SK-N-SH treated with all-trans-retinoic acid at 6 μM for 48 hours (cell line): ENCODE measurements around the gene KCTD1.

Source experiments
- ATAC-seq: fragments of 200-7000 bp; cut with Tn5 transposase; 3 replicates; pipeline ENCODE4 v1.9.1; 2020; ENCODE audit warnings: mild to moderate bottlenecking, moderate library complexity
- ARNTL ChIP-seq: fragments of 450-650 bp; formaldehyde crosslinking; IDR thresholded peaks from 2 replicates; pipeline ENCODE4 v1.5.0; 2020; ENCODE audit warnings: low read depth, mild to moderate bottlenecking, moderate library complexity, borderline replicate concordance
- BACH2 ChIP-seq: fragments of 250-450 bp; sonication (Bioruptor Pico); IDR thresholded peaks from 2 replicates; pipeline ENCODE4 v1.9.0; 2021; ENCODE audit warnings: mild to moderate bottlenecking, borderline replicate concordance
- CREB5 ChIP-seq: fragments of 250-450 bp; sonication (Bioruptor Pico); IDR thresholded peaks from 2 replicates; pipeline ENCODE4 v1.5.1; 2020; ENCODE audit warnings: low read depth, mild to moderate bottlenecking, moderate library complexity
- CSDC2 ChIP-seq: fragments of 250-450 bp; sonication (Bioruptor Pico); IDR thresholded peaks from 2 replicates; pipeline ENCODE4 v1.5.0; 2020; ENCODE audit warnings: mild to moderate bottlenecking, moderate library complexity
- ESRRG ChIP-seq: fragments of 250-450 bp; sonication (Bioruptor Pico); IDR thresholded peaks from 2 replicates; pipeline ENCODE4 v1.6.1; 2021; ENCODE audit warnings: mild to moderate bottlenecking
- GLIS3 ChIP-seq: fragments of 250-450 bp; sonication (Bioruptor Pico); IDR thresholded peaks from 2 replicates; pipeline ENCODE4 v1.5.0; 2020; ENCODE audit warnings: mild to moderate bottlenecking, moderate library complexity
- ISL1 ChIP-seq: fragments of 250-450 bp; sonication (Bioruptor Pico); IDR thresholded peaks from 2 replicates; pipeline ENCODE4 v2.1.2; 2022; ENCODE audit warnings: mild to moderate bottlenecking, moderate library complexity
- OSR1 ChIP-seq: fragments of 250-450 bp; sonication (Bioruptor Pico); IDR thresholded peaks from 2 replicates; pipeline ENCODE4 v1.8.0; 2022; ENCODE audit warnings: moderate library complexity, mild to moderate bottlenecking, inconsistent platforms
- RARB ChIP-seq: fragments of 250-450 bp; sonication (Bioruptor Pico); IDR thresholded peaks from 2 replicates; pipeline ENCODE4 v1.8.0; 2021; ENCODE audit warnings: mild to moderate bottlenecking, moderate library complexity
- SNAI2 ChIP-seq: fragments of 250-450 bp; sonication (Bioruptor Pico); IDR thresholded peaks from 2 replicates; pipeline ENCODE4 v1.5.0; 2020; ENCODE audit warnings: mild to moderate bottlenecking, moderate library complexity
- TOX ChIP-seq: fragments of 250-450 bp; sonication (Bioruptor Pico); IDR thresholded peaks from 2 replicates; pipeline ENCODE4 v1.8.0; 2021; ENCODE audit warnings: mild to moderate bottlenecking, moderate library complexity, borderline replicate concordance
- ZC3H10 ChIP-seq: fragments of 250-450 bp; sonication (Bioruptor Pico); IDR thresholded peaks from 2 replicates; pipeline ENCODE4 v1.5.1; 2021; ENCODE audit warnings: mild to moderate bottlenecking, moderate library complexity
- ZFP3 ChIP-seq: fragments of 250-450 bp; sonication (Bioruptor Pico); IDR thresholded peaks from 2 replicates; pipeline ENCODE4 v1.5.0; 2020; ENCODE audit warnings: mild to moderate bottlenecking, moderate library complexity
- ZFP30 ChIP-seq: fragments of 450-650 bp; formaldehyde crosslinking; IDR thresholded peaks from 2 replicates; pipeline ENCODE4 v1.5.0; 2022; ENCODE audit warnings: mild to moderate bottlenecking, moderate library complexity
- ZNF565 ChIP-seq: fragments of 450-650 bp; formaldehyde crosslinking; conservative IDR thresholded peaks from 2 replicates; pipeline ENCODE4 v1.5.0; 2020; ENCODE audit warnings: low read depth, mild to moderate bottlenecking, moderate library complexity
- ZNF70 ChIP-seq: fragments of 450-650 bp; formaldehyde crosslinking; IDR thresholded peaks from 2 replicates; pipeline ENCODE4 v1.5.0; 2020; ENCODE audit warnings: mild to moderate bottlenecking, moderate library complexity
- ZNF8 ChIP-seq: fragments of 450-650 bp; formaldehyde crosslinking; IDR thresholded peaks from 2 replicates; pipeline ENCODE4 v1.5.0; 2020; ENCODE audit warnings: mild to moderate bottlenecking, moderate library complexity
- TF ChIP-seq, protein P1 (sequence below): fragments of 250-450 bp; sonication (Bioruptor Pico); IDR thresholded peaks from 2 replicates; pipeline ENCODE4 v1.5.0; 2020; ENCODE audit warnings: mild to moderate bottlenecking, moderate library complexity
- TF ChIP-seq, protein P2 (sequence below): fragments of 250-450 bp; sonication (Bioruptor Pico); IDR thresholded peaks from 2 replicates; pipeline ENCODE4 v1.8.0; 2020; ENCODE audit warnings: mild to moderate bottlenecking, moderate library complexity, borderline replicate concordance
- TF ChIP-seq, protein P3 (sequence below): fragments of 250-450 bp; sonication (Bioruptor Pico); IDR thresholded peaks from 2 replicates; pipeline ENCODE4 v1.8.0; 2021; ENCODE audit warnings: low read depth, mild to moderate bottlenecking, moderate library complexity, borderline replicate concordance

The KCTD1 gene

DNA sequence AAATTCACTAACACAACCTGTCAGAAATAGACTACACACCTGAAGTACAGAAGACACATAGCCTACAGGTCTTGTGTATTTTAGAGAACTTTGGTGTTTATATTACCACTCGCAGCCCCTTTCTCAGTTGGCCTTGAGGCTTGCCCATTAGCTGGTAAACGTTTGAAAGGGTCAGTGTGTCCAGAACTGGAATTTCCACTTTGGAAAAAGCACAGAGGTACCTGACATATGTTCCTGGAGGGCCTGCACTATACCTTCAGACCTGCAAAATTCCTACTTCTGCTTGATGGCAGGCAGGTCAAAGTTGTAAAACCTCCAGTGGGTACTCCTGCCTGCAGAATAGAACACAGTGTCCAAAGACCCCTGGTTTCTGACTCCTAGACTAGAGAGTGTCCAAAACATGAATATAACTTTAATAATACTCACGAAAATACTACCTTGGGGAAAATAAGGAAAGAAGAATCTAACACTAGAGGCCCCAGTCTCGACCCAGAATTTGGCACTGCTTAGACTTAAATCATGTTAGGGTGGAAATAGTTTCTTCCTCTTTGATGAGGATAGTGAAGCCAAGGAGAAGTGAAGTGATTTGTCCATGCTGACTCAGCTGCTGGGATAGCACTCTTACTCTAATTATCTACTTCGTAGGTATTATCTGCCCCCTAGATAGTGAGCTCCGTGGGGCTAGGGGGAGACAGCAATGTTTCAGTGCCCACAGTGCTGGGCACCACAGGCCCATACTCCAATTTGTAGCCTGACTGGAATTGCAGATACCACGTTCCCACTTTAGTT is 2.8 kb downstream of the KCTD1 start:
- no peak for ATAC-seq
- TF ChIP-seq GLIS3 (no peak), ZNF8 (CRISPR knock-in tag) (no peak), CSDC2 (CRISPR knock-in tag) (no peak)

DNA sequence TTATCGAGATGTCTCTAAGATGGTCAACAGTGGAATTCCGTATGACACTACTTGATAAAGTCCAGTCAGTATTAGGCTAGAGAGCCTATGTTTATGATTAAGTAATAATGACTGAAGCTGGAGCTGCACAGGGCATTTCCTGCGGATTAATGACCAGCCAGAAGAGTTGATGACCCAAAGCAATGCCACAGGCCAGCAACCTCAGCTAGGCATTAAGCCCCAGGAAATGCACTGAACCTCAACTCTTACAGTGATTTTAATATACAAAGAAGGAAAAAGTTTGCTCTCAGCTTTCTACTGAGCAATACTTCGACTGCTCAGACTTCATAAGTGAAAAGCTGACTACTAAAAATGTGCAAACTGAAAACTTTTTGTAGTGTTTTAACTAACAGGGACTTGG is 3.9 kb downstream of the KCTD1 start:
- ATAC-seq: no peak
- no peak for TF ChIP-seq OSR1
- TF ChIP-seq, protein P1, sequence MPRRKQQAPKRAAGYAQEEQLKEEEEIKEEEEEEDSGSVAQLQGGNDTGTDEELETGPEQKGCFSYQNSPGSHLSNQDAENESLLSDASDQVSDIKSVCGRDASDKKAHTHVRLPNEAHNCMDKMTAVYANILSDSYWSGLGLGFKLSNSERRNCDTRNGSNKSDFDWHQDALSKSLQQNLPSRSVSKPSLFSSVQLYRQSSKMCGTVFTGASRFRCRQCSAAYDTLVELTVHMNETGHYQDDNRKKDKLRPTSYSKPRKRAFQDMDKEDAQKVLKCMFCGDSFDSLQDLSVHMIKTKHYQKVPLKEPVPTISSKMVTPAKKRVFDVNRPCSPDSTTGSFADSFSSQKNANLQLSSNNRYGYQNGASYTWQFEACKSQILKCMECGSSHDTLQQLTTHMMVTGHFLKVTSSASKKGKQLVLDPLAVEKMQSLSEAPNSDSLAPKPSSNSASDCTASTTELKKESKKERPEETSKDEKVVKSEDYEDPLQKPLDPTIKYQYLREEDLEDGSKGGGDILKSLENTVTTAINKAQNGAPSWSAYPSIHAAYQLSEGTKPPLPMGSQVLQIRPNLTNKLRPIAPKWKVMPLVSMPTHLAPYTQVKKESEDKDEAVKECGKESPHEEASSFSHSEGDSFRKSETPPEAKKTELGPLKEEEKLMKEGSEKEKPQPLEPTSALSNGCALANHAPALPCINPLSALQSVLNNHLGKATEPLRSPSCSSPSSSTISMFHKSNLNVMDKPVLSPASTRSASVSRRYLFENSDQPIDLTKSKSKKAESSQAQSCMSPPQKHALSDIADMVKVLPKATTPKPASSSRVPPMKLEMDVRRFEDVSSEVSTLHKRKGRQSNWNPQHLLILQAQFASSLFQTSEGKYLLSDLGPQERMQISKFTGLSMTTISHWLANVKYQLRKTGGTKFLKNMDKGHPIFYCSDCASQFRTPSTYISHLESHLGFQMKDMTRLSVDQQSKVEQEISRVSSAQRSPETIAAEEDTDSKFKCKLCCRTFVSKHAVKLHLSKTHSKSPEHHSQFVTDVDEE (CRISPR knock-in tag): no peak
- TF ChIP-seq TOX: no peak
- TF ChIP-seq GLIS3: no peak
- no peak for TF ChIP-seq ESRRG
- TF ChIP-seq CREB5 (CRISPR knock-in tag): no peak
- TF ChIP-seq, protein P2, sequence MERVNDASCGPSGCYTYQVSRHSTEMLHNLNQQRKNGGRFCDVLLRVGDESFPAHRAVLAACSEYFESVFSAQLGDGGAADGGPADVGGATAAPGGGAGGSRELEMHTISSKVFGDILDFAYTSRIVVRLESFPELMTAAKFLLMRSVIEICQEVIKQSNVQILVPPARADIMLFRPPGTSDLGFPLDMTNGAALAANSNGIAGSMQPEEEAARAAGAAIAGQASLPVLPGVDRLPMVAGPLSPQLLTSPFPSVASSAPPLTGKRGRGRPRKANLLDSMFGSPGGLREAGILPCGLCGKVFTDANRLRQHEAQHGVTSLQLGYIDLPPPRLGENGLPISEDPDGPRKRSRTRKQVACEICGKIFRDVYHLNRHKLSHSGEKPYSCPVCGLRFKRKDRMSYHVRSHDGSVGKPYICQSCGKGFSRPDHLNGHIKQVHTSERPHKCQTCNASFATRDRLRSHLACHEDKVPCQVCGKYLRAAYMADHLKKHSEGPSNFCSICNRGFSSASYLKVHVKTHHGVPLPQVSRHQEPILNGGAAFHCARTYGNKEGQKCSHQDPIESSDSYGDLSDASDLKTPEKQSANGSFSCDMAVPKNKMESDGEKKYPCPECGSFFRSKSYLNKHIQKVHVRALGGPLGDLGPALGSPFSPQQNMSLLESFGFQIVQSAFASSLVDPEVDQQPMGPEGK (CRISPR knock-in tag): no peak
- no peak for TF ChIP-seq ZNF8 (CRISPR knock-in tag)
- TF ChIP-seq RARB: no peak
- TF ChIP-seq ZFP30 (CRISPR knock-in tag): no peak
- no peak for TF ChIP-seq SNAI2 (CRISPR knock-in tag)
- TF ChIP-seq, protein P3, sequence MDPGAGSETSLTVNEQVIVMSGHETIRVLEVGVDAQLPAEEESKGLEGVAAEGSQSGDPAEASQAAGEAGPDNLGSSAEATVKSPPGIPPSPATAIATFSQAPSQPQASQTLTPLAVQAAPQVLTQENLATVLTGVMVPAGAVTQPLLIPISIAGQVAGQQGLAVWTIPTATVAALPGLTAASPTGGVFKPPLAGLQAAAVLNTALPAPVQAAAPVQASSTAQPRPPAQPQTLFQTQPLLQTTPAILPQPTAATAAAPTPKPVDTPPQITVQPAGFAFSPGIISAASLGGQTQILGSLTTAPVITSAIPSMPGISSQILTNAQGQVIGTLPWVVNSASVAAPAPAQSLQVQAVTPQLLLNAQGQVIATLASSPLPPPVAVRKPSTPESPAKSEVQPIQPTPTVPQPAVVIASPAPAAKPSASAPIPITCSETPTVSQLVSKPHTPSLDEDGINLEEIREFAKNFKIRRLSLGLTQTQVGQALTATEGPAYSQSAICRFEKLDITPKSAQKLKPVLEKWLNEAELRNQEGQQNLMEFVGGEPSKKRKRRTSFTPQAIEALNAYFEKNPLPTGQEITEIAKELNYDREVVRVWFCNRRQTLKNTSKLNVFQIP: no peak
- no peak for TF ChIP-seq ISL1 (CRISPR knock-in tag)
- no peak for TF ChIP-seq ZC3H10
- TF ChIP-seq CSDC2 (CRISPR knock-in tag): no peak

DNA sequence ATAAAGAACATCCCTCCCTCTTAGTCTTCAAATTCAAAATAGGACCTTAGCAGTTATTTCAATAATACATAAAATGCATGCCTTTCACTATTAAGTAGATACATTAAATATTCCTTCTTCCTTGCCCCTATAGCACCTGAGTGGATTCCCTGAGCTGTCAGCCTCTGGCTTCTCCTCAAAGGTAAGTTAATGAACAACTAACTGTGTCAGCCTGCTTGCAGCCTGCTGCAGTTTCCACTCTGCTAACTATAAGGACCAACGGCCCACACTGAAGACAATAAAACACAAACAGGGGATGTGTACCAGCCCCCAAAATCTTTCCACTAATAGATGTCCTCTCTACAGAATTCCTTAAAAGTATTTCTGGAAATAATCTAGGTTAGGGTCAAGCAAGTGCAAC is 5.0 kb downstream of the KCTD1 start:
- TF ChIP-seq ZNF8 (CRISPR knock-in tag) (no peak), ISL1 (CRISPR knock-in tag) (no peak), CSDC2 (CRISPR knock-in tag) (no peak), SNAI2 (CRISPR knock-in tag) (no peak), CREB5 (CRISPR knock-in tag) (no peak), OSR1 (no peak), ZNF70 (CRISPR knock-in tag) (no peak), ZFP30 (CRISPR knock-in tag) (no peak), ZFP3 (CRISPR knock-in tag) (no peak)
- no peak for ATAC-seq

GRCh38 chr18:26540043-26540628 is 8.2 kb downstream of the KCTD1 start:
- TF ChIP-seq, protein P1 (CRISPR knock-in tag): no peak
- TF ChIP-seq ZNF565 (CRISPR knock-in tag) (no peak), TOX (no peak), ZC3H10 (no peak), ISL1 (CRISPR knock-in tag) (no peak), SNAI2 (CRISPR knock-in tag) (no peak), BACH2 (CRISPR knock-in tag) (no peak), ZFP3 (CRISPR knock-in tag) (no peak), GLIS3 (no peak), ARNTL (CRISPR knock-in tag) (no peak), RARB (no peak), ZFP30 (CRISPR knock-in tag) (no peak), CSDC2 (CRISPR knock-in tag) (no peak)
- ATAC-seq: peak; percentile 91
